ENCODE measurements around the gene EFNB3. TPM values are rescaled to one million over a fixed set of nuclear protein-coding genes. Genes with fewer than 3 reads are reported as not detected.

Gene EFNB3
- total and polyA plus RNA-seq, 8 donors = 1.2 to 34.1 (median 30.4) TPM

GRCh38 chr17:7754656-7755055 lies 49.7 kb downstream of the EFNB3 start:
- Histone ChIP-seq H3K27me3 (no peaks in the 10 kb centered on the region), H3K36me3 (no peaks in the 10 kb centered on the region), H3K4me3 (no peak overlapping the region), H3K4me1 (no peaks in the 10 kb centered on the region), H3K27ac (no peak overlapping the region), H3K9me3 (no peaks in the 10 kb centered on the region)
- DNase-seq (no peak), ATAC-seq (no peak)
- TF ChIP-seq CTCF (IDR thresholded peaks at IDR 0.05) = no peak
- intact Hi-C loops (cut with DNase I) = no loop called here

GRCh38 chr17:7755095-7755890 lies 50.3 kb downstream of the EFNB3 start:
- Histone ChIP-seq H3K36me3 (no peaks in the 10 kb centered on the region), H3K27me3 (no peaks in the 10 kb centered on the region), H3K4me1 (no peaks in the 10 kb centered on the region), H3K4me3 (no peak overlapping the region), H3K9me3 (no peaks in the 10 kb centered on the region), H3K27ac (no peak overlapping the region)
- intact Hi-C loops (cut with DNase I) = no loop called here
- no peak for TF ChIP-seq CTCF (IDR thresholded peaks at IDR 0.05)
- peak; percentile 44 for ATAC-seq
- DNase-seq = no peak

DNA sequence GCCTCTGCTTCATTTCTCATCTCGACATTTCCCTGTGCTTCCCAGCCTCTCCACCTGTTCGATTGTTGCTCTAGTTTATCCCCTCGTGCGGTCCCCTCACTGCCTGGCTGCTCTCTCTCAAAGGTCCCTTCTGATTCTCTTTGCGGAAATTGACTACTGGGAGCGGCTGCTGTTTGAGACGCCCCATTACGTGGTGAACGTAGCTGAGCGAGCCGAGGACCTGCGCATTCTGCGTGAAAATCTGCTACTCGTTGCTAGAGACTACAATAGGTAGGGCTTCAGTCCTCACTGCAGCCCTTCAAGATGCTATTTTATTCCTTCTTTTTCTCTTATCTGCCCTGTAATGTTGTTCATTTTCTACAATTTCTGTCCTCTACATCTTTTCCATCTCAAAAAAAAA lies 52.0 kb downstream of the EFNB3 start:
- no peak overlapping the region for H3K4me3 ChIP-seq
- no peak for TF ChIP-seq CTCF (IDR thresholded peaks at IDR 0.05)
- H3K9me3 ChIP-seq = no peaks in the 10 kb centered on the region
- no peak for ATAC-seq
- H3K27ac ChIP-seq = no peak overlapping the region
- H3K27me3 ChIP-seq = no peaks in the 10 kb centered on the region
- DNase-seq = no peak
- H3K36me3 ChIP-seq = no peaks in the 10 kb centered on the region
- intact Hi-C loops (cut with DNase I) = no loop called here
- no peaks in the 10 kb centered on the region for H3K4me1 ChIP-seq

Other genes with a start within 250 kb of the EFNB3 start
- 10 to 100 TPM; 46.2 to 63.2 TPM for gene ZBTB4, start 225.6 kb upstream of the EFNB3 start, total RNA-seq
- 10 to 100 TPM; 39.7 to 49.7 (median 42.8) TPM for gene ZBTB4, start 225.6 kb upstream of the EFNB3 start, polyA plus RNA-seq (ENCODE audit: insufficient read length in 6 of 6)
- gene SLC35G6, start 223.8 kb upstream of the EFNB3 start, total RNA-seq = not detected
- under 1 TPM; 0.17 to 0.35 (median 0.35) TPM for gene SLC35G6, start 223.8 kb upstream of the EFNB3 start, polyA plus RNA-seq (ENCODE audit: insufficient read length in 6 of 6)
- 100 to 1,000 TPM in 1 of 2 donors, 10 to 100 TPM in 1; 90.8 to 116 TPM for gene POLR2A, start 220.8 kb upstream of the EFNB3 start, total RNA-seq
- 100 to 1,000 TPM in 4 of 6 donors, 10 to 100 TPM in 2; 97.2 to 118 (median 109) TPM for gene POLR2A, start 220.8 kb upstream of the EFNB3 start, polyA plus RNA-seq (ENCODE audit: insufficient read length in 6 of 6)
- 10 to 100 TPM; 48.5 to 50.5 TPM for gene TNFSF12, start 156.1 kb upstream of the EFNB3 start, total RNA-seq
- 10 to 100 TPM; 23.6 to 30.7 (median 28.4) TPM for gene TNFSF12, start 156.1 kb upstream of the EFNB3 start, polyA plus RNA-seq (ENCODE audit: insufficient read length in 6 of 6)
- gene TNFSF13, start 146.5 kb upstream of the EFNB3 start, total RNA-seq = 10 to 100 TPM; 79.2 to 87.4 TPM
- gene TNFSF13, start 146.5 kb upstream of the EFNB3 start, polyA plus RNA-seq (ENCODE audit: insufficient read length in 6 of 6) = 10 to 100 TPM; 13.5 to 21.9 (median 19.8) TPM
- gene SENP3, start 143.3 kb upstream of the EFNB3 start, total RNA-seq = 10 to 100 TPM; 43.5 to 48.6 TPM
- 10 to 100 TPM; 61.9 to 72.5 (median 69.5) TPM for gene SENP3, start 143.3 kb upstream of the EFNB3 start, polyA plus RNA-seq (ENCODE audit: insufficient read length in 6 of 6)
- gene CD68, start 125.6 kb upstream of the EFNB3 start, total RNA-seq = 100 to 1,000 TPM; 305 to 427 TPM
- 10 to 100 TPM; 23.1 to 35.7 (median 30.5) TPM for gene CD68, start 125.6 kb upstream of the EFNB3 start, polyA plus RNA-seq (ENCODE audit: insufficient read length in 6 of 6)
- 10 to 100 TPM; 81.4 to 87.5 TPM for gene MPDU1, start 121.3 kb upstream of the EFNB3 start, total RNA-seq
- 10 to 100 TPM; 77.8 to 96.1 (median 85.8) TPM for gene MPDU1, start 121.3 kb upstream of the EFNB3 start, polyA plus RNA-seq (ENCODE audit: insufficient read length in 6 of 6)
- under 1 TPM in 1 of 2 donors, not detected in 1; 0.31 TPM for gene SOX15, start 115.1 kb upstream of the EFNB3 start, total RNA-seq
- gene SOX15, start 115.1 kb upstream of the EFNB3 start, polyA plus RNA-seq (ENCODE audit: insufficient read length in 6 of 6) = 1 to 10 TPM; 1.5 to 2.0 (median 1.9) TPM
- gene FXR2, start 90.3 kb upstream of the EFNB3 start, total RNA-seq = 10 to 100 TPM; 30.6 to 34.6 TPM
- 10 to 100 TPM; 35.9 to 47.5 (median 40.5) TPM for gene FXR2, start 90.3 kb upstream of the EFNB3 start, polyA plus RNA-seq (ENCODE audit: insufficient read length in 6 of 6)
- 10 to 100 TPM; 59.8 to 77.3 TPM for gene SAT2, start 77.4 kb upstream of the EFNB3 start, total RNA-seq
- 10 to 100 TPM; 78.2 to 95.9 (median 87.2) TPM for gene SAT2, start 77.4 kb upstream of the EFNB3 start, polyA plus RNA-seq (ENCODE audit: insufficient read length in 6 of 6)
- under 1 TPM in 1 of 2 donors, not detected in 1; 0.50 TPM for gene SHBG, start 75.1 kb upstream of the EFNB3 start, total RNA-seq
- gene SHBG, start 75.1 kb upstream of the EFNB3 start, polyA plus RNA-seq (ENCODE audit: insufficient read length in 6 of 6) = 1 to 10 TPM in 5 of 6 donors, under 1 TPM in 1; 0.72 to 2.2 (median 1.3) TPM
- gene ATP1B2, start 54.3 kb upstream of the EFNB3 start, total RNA-seq = 1 to 10 TPM in 1 of 2 donors, under 1 TPM in 1; 0.68 to 2.4 TPM
- gene ATP1B2, start 54.3 kb upstream of the EFNB3 start, polyA plus RNA-seq (ENCODE audit: insufficient read length in 6 of 6) = 10 to 100 TPM; 23.2 to 31.3 (median 28.7) TPM
- 10 to 100 TPM; 50.9 to 54.3 TPM for gene TP53, start 17.7 kb upstream of the EFNB3 start, total RNA-seq
- 10 to 100 TPM; 77.9 to 90.4 (median 82.3) TPM for gene TP53, start 17.7 kb upstream of the EFNB3 start, polyA plus RNA-seq (ENCODE audit: insufficient read length in 6 of 6)
- 10 to 100 TPM in 1 of 2 donors, 1 to 10 TPM in 1; 9.4 to 10.6 TPM for gene WRAP53, start 16.7 kb upstream of the EFNB3 start, total RNA-seq
- gene WRAP53, start 16.7 kb upstream of the EFNB3 start, polyA plus RNA-seq (ENCODE audit: insufficient read length in 6 of 6) = 10 to 100 TPM; 13.3 to 16.0 (median 14.0) TPM
- 1 to 10 TPM in 1 of 2 donors, under 1 TPM in 1; 0.67 to 3.4 TPM for gene DNAH2, start 12.5 kb downstream of the EFNB3 start, total RNA-seq
- 1 to 10 TPM; 1.2 to 4.5 (median 2.6) TPM for gene DNAH2, start 12.5 kb downstream of the EFNB3 start, polyA plus RNA-seq (ENCODE audit: insufficient read length in 6 of 6)
- gene KDM6B, start 129.0 kb downstream of the EFNB3 start, total RNA-seq = 10 to 100 TPM; 37.6 to 49.2 TPM
- 10 to 100 TPM; 20.1 to 30.4 (median 24.4) TPM for gene KDM6B, start 129.0 kb downstream of the EFNB3 start, polyA plus RNA-seq (ENCODE audit: insufficient read length in 6 of 6)
- gene TMEM88, start 149.9 kb downstream of the EFNB3 start, total RNA-seq = 1 to 10 TPM; 5.7 to 6.5 TPM
- gene TMEM88, start 149.9 kb downstream of the EFNB3 start, polyA plus RNA-seq (ENCODE audit: insufficient read length in 6 of 6) = 10 to 100 TPM; 10.4 to 25.5 (median 18.3) TPM
- 10 to 100 TPM; 60.5 to 72.6 TPM for gene NAA38, start 152.4 kb downstream of the EFNB3 start, total RNA-seq
- gene NAA38, start 152.4 kb downstream of the EFNB3 start, polyA plus RNA-seq (ENCODE audit: insufficient read length in 6 of 6) = 10 to 100 TPM; 56.3 to 95.7 (median 76.9) TPM
- gene CYB5D1, start 152.8 kb downstream of the EFNB3 start, total RNA-seq = 10 to 100 TPM in 1 of 2 donors, 1 to 10 TPM in 1; 9.8 to 12.3 TPM
- gene CYB5D1, start 152.8 kb downstream of the EFNB3 start, polyA plus RNA-seq (ENCODE audit: insufficient read length in 6 of 6) = 10 to 100 TPM; 14.6 to 25.8 (median 20.9) TPM
- gene CHD3, start 183.6 kb downstream of the EFNB3 start, total RNA-seq = 100 to 1,000 TPM in 1 of 2 donors, 10 to 100 TPM in 1; 95.3 to 118 TPM
- gene CHD3, start 183.6 kb downstream of the EFNB3 start, polyA plus RNA-seq (ENCODE audit: insufficient read length in 6 of 6) = 100 to 1,000 TPM; 194 to 222 (median 205) TPM
- gene RNF227, start 211.1 kb downstream of the EFNB3 start, total RNA-seq = 1 to 10 TPM; 4.5 to 5.1 TPM
- 1 to 10 TPM; 2.8 to 3.4 (median 3.2) TPM for gene RNF227, start 211.1 kb downstream of the EFNB3 start, polyA plus RNA-seq (ENCODE audit: insufficient read length in 6 of 6)
- gene KCNAB3, start 224.7 kb downstream of the EFNB3 start, total RNA-seq = 1 to 10 TPM; 2.5 to 3.5 TPM
- gene KCNAB3, start 224.7 kb downstream of the EFNB3 start, polyA plus RNA-seq (ENCODE audit: insufficient read length in 6 of 6) = 10 to 100 TPM in 5 of 6 donors, 1 to 10 TPM in 1; 9.4 to 12.7 (median 11.5) TPM
- 100 to 1,000 TPM; 141 to 181 TPM for gene TRAPPC1, start 226.7 kb downstream of the EFNB3 start, total RNA-seq
- 100 to 1,000 TPM; 123 to 151 (median 139) TPM for gene TRAPPC1, start 226.7 kb downstream of the EFNB3 start, polyA plus RNA-seq (ENCODE audit: insufficient read length in 6 of 6)
- 10 to 100 TPM; 38.2 to 50.1 TPM for gene CNTROB, start 227.0 kb downstream of the EFNB3 start, total RNA-seq
- gene CNTROB, start 227.0 kb downstream of the EFNB3 start, polyA plus RNA-seq (ENCODE audit: insufficient read length in 6 of 6) = 10 to 100 TPM; 77.9 to 87.5 (median 83.6) TPM